Upper lobe of left lung (tissue), 6 donors: ENCODE measurements around the gene AP1B1. TPM values are rescaled to one million over a fixed set of nuclear protein-coding genes. Genes with fewer than 3 reads are reported as not detected.

ENCODE experiments used
- ATAC-seq, 2 donors: fragments of 200-7000 bp; cut with Tn5 transposase; one replicate each; pipeline ENCODE4 v1.9.1; 2022; ENCODE audit warnings: mild to moderate bottlenecking in 2 of 2, moderate library complexity in 2 of 2; ENCODE audit not compliant: low FRiP score in 2 of 2
- DNase-seq, 2 donors: peaks; one replicate each; pipeline ENCODE4 v3.0.0-alpha.2; 2019 to 2020
- H3K27ac ChIP-seq, 4 donors: fragments of 200-600 bp; sonication (generic); one replicate each; pipeline ENCODE4 v1.5.1; 2016 to 2019
- H3K27me3 ChIP-seq, 4 donors: fragments of 200-600 bp; sonication (generic); one replicate each; pipeline ENCODE4 v1.5.1; 2017 to 2019
- H3K36me3 ChIP-seq, 4 donors: fragments of 200-600 bp; sonication (generic); one replicate each; pipeline ENCODE4 v1.5.1; 2016 to 2019
- H3K4me1 ChIP-seq, 4 donors: fragments of 200-600 bp; sonication (generic); one replicate each; pipeline ENCODE4 v1.5.1; 2018 to 2019
- H3K4me3 ChIP-seq, 4 donors: fragments of 200-600 bp; sonication (generic); one replicate each; pipeline ENCODE4 v1.5.1; 2017 to 2019; ENCODE audit warnings: mild to moderate bottlenecking in 2 of 4, moderate library complexity in 1 of 4
- H3K9me3 ChIP-seq, 4 donors: fragments of 200-600 bp; sonication (generic); one replicate each; pipeline ENCODE4 v1.5.1; 2018 to 2019
- CTCF ChIP-seq, 6 experiments: fragments of 450-650 bp in 4 of 6; fragments of 200-600 bp in 2 of 6; sonication (generic) in 2 of 6; IDR thresholded peaks; one replicate each; pipeline ENCODE4 v1.5.1; 2016 to 2019; ENCODE audit warnings: antibody characterized with exemption in 6 of 6
- EP300 ChIP-seq, 4 donors: sonication (generic); formaldehyde crosslinking; IDR thresholded peaks; one replicate each; pipeline ENCODE4 v1.5.1; 2017; ENCODE audit warnings: antibody characterized with exemption in 4 of 4, control low read depth in 2 of 4
- POLR2A ChIP-seq, 4 donors: fragments of 450-650 bp; IDR thresholded peaks; one replicate each; pipeline ENCODE4 v1.5.1; 2016 to 2017; ENCODE audit warnings: antibody characterized with exemption in 4 of 4, mild to moderate bottlenecking in 2 of 4
- POLR2AphosphoS5 ChIP-seq, 2 donors: sonication (generic); formaldehyde crosslinking; IDR thresholded peaks; one replicate each; pipeline ENCODE4 v1.5.1; 2017; ENCODE audit warnings: antibody characterized with exemption in 2 of 2
- WGBS, 2 donors: methylation state at CpG; one replicate each; pipeline ENCODE4 v1.1.5; 2017 to 2018; 5-methylcytosine and 5-hydroxymethylcytosine counted together
- total RNA-seq, 6 donors: library from RNA; depleted of rRNA in 4 of 6; stranded (reverse); fragments of >200 nt in 4 of 6; gene quantifications; one replicate each; pipeline versions ENCODE4 v1.1.0 to v1.2.1, GENCODE V29; 2016 to 2021
- donor health status: DM: no; HTN: no; CAD: no; lungs with moderate emphysema.
- donor health status: DM: no; HTN: yes; CAD: no; lungs with severe emphysema.

Gene AP1B1
- total RNA-seq, 6 donors from 2014 or later = 44.7 to 162 (median 80.7) TPM

- no peak for ATAC-seq
- Histone ChIP-seq H3K9me3 (no peaks in the 10 kb centered on the region), H3K4me3 (peak overlapping the region in 1 of 4 donors; percentile 51), H3K27me3 (peaks cover 0 to 28% (median 19%) of the 10 kb centered on the region in 4 donors), H3K4me1 (peaks cover 60 to 67% (median 61%) of the 10 kb centered on the region in 4 donors), H3K36me3 (no peaks in the 10 kb centered on the region), H3K27ac (no peak overlapping the region)
- DNase-seq = no peak
- 20 to 31% methylated on average over 26 to 43 of the region's 51 CpGs for WGBS, 2 donors
- TF ChIP-seq EP300 (IDR thresholded peaks at IDR 0.05) (no peak), POLR2AphosphoS5 (IDR thresholded peaks at IDR 0.05) (no peak), POLR2A (IDR thresholded peaks at IDR 0.05) (no peak), CTCF (IDR thresholded peaks at IDR 0.05) (no peak)
These were observed 74.5 kb downstream of the AP1B1 start for GRCh38 chr22:29313576-29314466.

GRCh38 chr22:29313126-29313575 is 75.2 kb downstream of the AP1B1 start:
- Histone ChIP-seq H3K4me3 (no peak overlapping the region), H3K36me3 (no peaks in the 10 kb centered on the region), H3K4me1 (peaks cover 66 to 74% (median 68%) of the 10 kb centered on the region in 4 donors), H3K27ac (no peak overlapping the region), H3K9me3 (no peaks in the 10 kb centered on the region), H3K27me3 (peaks cover 0 to 28% (median 19%) of the 10 kb centered on the region in 4 donors)
- TF ChIP-seq EP300 (IDR thresholded peaks at IDR 0.05) = no peak
- TF ChIP-seq CTCF (IDR thresholded peaks at IDR 0.05) = peak; percentile 52 to 94 (median 78)
- TF ChIP-seq POLR2A (IDR thresholded peaks at IDR 0.05) = no peak
- peak in 1 of 2 donors; percentile 15 for ATAC-seq
- WGBS, 2 donors = 47% methylated on average over 14 to 18 of the region's 44 CpGs
- peak in 1 of 2 donors; percentile 88 for DNase-seq

GRCh38 chr22:29312218-29313125 is 75.9 kb downstream of the AP1B1 start:
- Histone ChIP-seq H3K4me1 (peaks cover 73 to 81% (median 74%) of the 10 kb centered on the region in 4 donors), H3K27me3 (peaks cover 0 to 28% (median 19%) of the 10 kb centered on the region in 4 donors), H3K9me3 (no peaks in the 10 kb centered on the region), H3K27ac (peak overlapping the region in 2 of 4 donors; percentile 73 to 90), H3K4me3 (no peak overlapping the region), H3K36me3 (no peaks in the 10 kb centered on the region)
- no peak for TF ChIP-seq POLR2A (IDR thresholded peaks at IDR 0.05)
- no peak for TF ChIP-seq EP300 (IDR thresholded peaks at IDR 0.05)
- no peak for TF ChIP-seq CTCF (IDR thresholded peaks at IDR 0.05)
- TF ChIP-seq POLR2AphosphoS5 (IDR thresholded peaks at IDR 0.05) = no peak
- 91 to 96% methylated on average over 16 to 25 of the region's 25 CpGs for WGBS, 2 donors
- ATAC-seq (no peak), DNase-seq (no peak)

- DNase-seq (peak in 1 of 2 donors; percentile 90), ATAC-seq (peak in 1 of 2 donors; percentile 0)
- H3K36me3 ChIP-seq = no peaks in the 10 kb centered on the region
- H3K4me1 ChIP-seq = peaks cover 73 to 85% (median 78%) of the 10 kb centered on the region in 4 donors
- peaks cover 0 to 28% (median 19%) of the 10 kb centered on the region in 4 donors for H3K27me3 ChIP-seq
- TF ChIP-seq POLR2AphosphoS5 (IDR thresholded peaks at IDR 0.05) = no peak
- H3K4me3 ChIP-seq = peak overlapping the region in 1 of 4 donors; percentile 26
- peak overlapping the region; percentile 65 to 90 (median 72) for H3K27ac ChIP-seq
- 79 to 86% methylated on average over 19 to 30 of the region's 50 CpGs for WGBS, 2 donors
- no peaks in the 10 kb centered on the region for H3K9me3 ChIP-seq
These were observed 76.7 kb downstream of the AP1B1 start for GRCh38 chr22:29311464-29312217.
